A549 (cell line): ENCODE results near the gene ZNF776. TPM values are rescaled to one million over a fixed set of nuclear protein-coding genes. Genes with fewer than 3 reads are reported as not detected.

Source experiments
- ATAC-seq, 2 experiments: fragments of 200-7000 bp in 1 of 2; fragments of >200 bp in 1 of 2; cut with Nextera tagmentation in 1 of 2; cut with Tn5 transposase in 1 of 2; 3 replicates each; pipeline versions ENCODE4 v1.8.0 to v1.9.1; 2018 to 2020; ENCODE audit warnings: mild to moderate bottlenecking in 1 of 2, moderate library complexity in 1 of 2
- CTCF ChIA-PET: fragments of 300-600 bp; sonication (Branson Sonifier 250); formaldehyde crosslinking; extraction: SDS; loops from one replicate; lab custom pipeline; 2021; ENCODE audit warnings: antibody characterized with exemption, inconsistent platforms; lab: Yijun Ruan, JAX
- POLR2A ChIA-PET: fragments of 350-600 bp; formaldehyde crosslinking; extraction: SDS; loops from one replicate; lab custom pipeline; 2021; ENCODE audit warnings: antibody characterized with exemption, inconsistent platforms; lab: Yijun Ruan, JAX
- DNase-seq, 2 experiments: peaks; one replicate each; pipeline versions ENCODE4 v3.0.0 to v3.0.0-alpha.2; 2011 to 2016; ENCODE audit warnings: low read depth in 1 of 2, low spot score in 1 of 2
- FAIRE-seq: peaks from 2 replicates; lab custom pipeline; 2011; peaks lifted over from hg19 to GRCh38; lab: Jason Lieb, UNC
- H3K27ac ChIP-seq, 2 experiments: fragments of >200 bp; sonication (Bioruptor Twin); formaldehyde crosslinking; 3 replicates each; pipeline ENCODE4 v1.5.1; 2016 to 2017
- H3K4me1 ChIP-seq: fragments of >200 bp; sonication (Bioruptor Twin); formaldehyde crosslinking; 3 replicates; pipeline ENCODE4 v1.6.1; 2016
- H3K4me2 ChIP-seq: fragments of >200 bp; sonication (Bioruptor Twin); formaldehyde crosslinking; 3 replicates; pipeline ENCODE4 v1.6.1; 2016
- H3K4me3 ChIP-seq: fragments of >200 bp; sonication (Bioruptor Twin); formaldehyde crosslinking; 3 replicates; pipeline ENCODE4 v1.5.1; 2016
- H3K9me3 ChIP-seq: fragments of >200 bp; sonication (Bioruptor Twin); formaldehyde crosslinking; 3 replicates; pipeline ENCODE4 v1.6.1; 2016
- CBX2 ChIP-seq: fragments of 200-600 bp; sonication (generic); IDR thresholded peaks from 2 replicates; pipeline ENCODE4 v1.6.1; 2016; ENCODE audit warnings: low read depth, mild to moderate bottlenecking, borderline replicate concordance
- CBX8 ChIP-seq: fragments of 200-600 bp; sonication (generic); IDR thresholded peaks from 2 replicates; pipeline ENCODE4 v1.6.1; 2016
- CHD2 ChIP-seq: fragments of 150-350 bp; IDR thresholded peaks from 2 replicates; pipeline ENCODE4 v1.6.1; 2014; ENCODE audit warnings: low read length; ENCODE audit not compliant: partially characterized antibody
- CHD4 ChIP-seq: fragments of 200-600 bp; sonication (generic); IDR thresholded peaks from 2 replicates; pipeline ENCODE4 v1.6.1; 2016; ENCODE audit warnings: antibody characterized with exemption, mild to moderate bottlenecking, borderline replicate concordance
- EHF ChIP-seq: fragments of 250-450 bp; sonication (Bioruptor Pico); IDR thresholded peaks from 2 replicates; pipeline ENCODE4 v1.5.0; 2020; ENCODE audit warnings: mild to moderate bottlenecking
- EHMT2 ChIP-seq: fragments of 200-600 bp; sonication (generic); IDR thresholded peaks from 2 replicates; pipeline ENCODE4 v1.6.1; 2016; ENCODE audit warnings: antibody characterized with exemption, low read depth, mild to moderate bottlenecking, moderate library complexity
- ELK1 ChIP-seq: fragments of 150-350 bp; IDR thresholded peaks from 2 replicates; pipeline ENCODE4 v1.6.1; 2014; ENCODE audit warnings: low read depth, mild to moderate bottlenecking, low read length
- ESRRA ChIP-seq: fragments of 150-350 bp; IDR thresholded peaks from 2 replicates; pipeline ENCODE4 v1.6.1; 2014; ENCODE audit warnings: mild to moderate bottlenecking, low read length, borderline replicate concordance
- FOXS1 ChIP-seq: fragments of 250-450 bp; sonication (Bioruptor Pico); IDR thresholded peaks from 2 replicates; pipeline ENCODE4 v1.5.0; 2020; ENCODE audit warnings: mild to moderate bottlenecking, moderate library complexity
- GATA3 ChIP-seq: IDR thresholded peaks from 2 replicates; pipeline ENCODE4 v1.6.1; 2012; ENCODE audit warnings: borderline replicate concordance
- HEYL ChIP-seq: fragments of 250-450 bp; sonication (Bioruptor Pico); IDR thresholded peaks from 2 replicates; pipeline ENCODE4 v1.8.0; 2021; ENCODE audit warnings: mild to moderate bottlenecking, moderate library complexity
- HOXB13 ChIP-seq: fragments of 250-450 bp; sonication (Bioruptor Pico); IDR thresholded peaks from 2 replicates; pipeline ENCODE4 v1.5.0; 2020; ENCODE audit warnings: low read depth, mild to moderate bottlenecking, moderate library complexity
- HOXB5 ChIP-seq: fragments of 250-450 bp; sonication (Bioruptor Pico); IDR thresholded peaks from 2 replicates; pipeline ENCODE4 v1.5.0; 2020; ENCODE audit warnings: mild to moderate bottlenecking, moderate library complexity
- JUN ChIP-seq, 2 experiments: fragments of >200 bp; sonication (Bioruptor Twin); formaldehyde crosslinking; IDR thresholded peaks; 2 replicates in 1 of 2; 3 replicates in 1 of 2; pipeline ENCODE4 v1.6.1; 2016 to 2017
- MAX ChIP-seq: IDR thresholded peaks from 2 replicates; pipeline ENCODE4 v1.6.1; 2012
- MAZ ChIP-seq: fragments of 150-350 bp; IDR thresholded peaks from 2 replicates; pipeline ENCODE4 v1.6.1; 2014; ENCODE audit warnings: antibody characterized with exemption, low read depth, low read length, borderline replicate concordance
- NPAS2 ChIP-seq: fragments of 250-450 bp; sonication (Bioruptor Pico); IDR thresholded peaks from 2 replicates; pipeline ENCODE4 v1.8.0; 2022; ENCODE audit warnings: mild to moderate bottlenecking, moderate library complexity, borderline replicate concordance
- PHF8 ChIP-seq: fragments of 200-600 bp; sonication (generic); IDR thresholded peaks from 2 replicates; pipeline ENCODE4 v1.6.1; 2016; ENCODE audit warnings: low read depth, mild to moderate bottlenecking, antibody characterized with exemption, moderate library complexity, borderline replicate concordance
- POLR2AphosphoS2 ChIP-seq: conservative IDR thresholded peaks from 2 replicates; pipeline ENCODE4 v1.6.1; 2012; ENCODE audit warnings: low read length, improper control_type of control experiment, inconsistent platforms
- SMC3 ChIP-seq: fragments of >200 bp; sonication (Bioruptor Twin); formaldehyde crosslinking; IDR thresholded peaks from 3 replicates; pipeline ENCODE4 v1.6.1; 2018; ENCODE audit warnings: inconsistent platforms
- TP53 ChIP-seq: fragments of 250-450 bp; sonication (Bioruptor Pico); IDR thresholded peaks from 2 replicates; pipeline ENCODE4 v1.5.0; 2021; ENCODE audit warnings: mild to moderate bottlenecking, moderate library complexity
- ZC3H11A ChIP-seq: fragments of 450-650 bp; IDR thresholded peaks from 2 replicates; pipeline ENCODE4 v1.6.1; 2014; ENCODE audit warnings: antibody characterized with exemption, mild to moderate bottlenecking
- ZFP36 ChIP-seq: fragments of 450-650 bp; IDR thresholded peaks from 2 replicates; pipeline ENCODE4 v1.6.1; 2014; ENCODE audit warnings: borderline replicate concordance; ENCODE audit not compliant: partially characterized antibody
- WGBS: methylation state at CpG from one replicate; pipeline ENCODE4 v1.1.6; 2017; ENCODE audit errors: missing lambda C conversion rate; 5-methylcytosine and 5-hydroxymethylcytosine counted together
- polyA plus RNA-seq, 4 experiments: library from polyadenylated mRNA; depleted of rRNA in 3 of 4; stranded (reverse); fragments of >200 nt; fragmentation: RNase III in 1 of 4; extraction: RNeasy Plus Mini Kit Qiagen cat#74134 plus additional on column Dnase treatment in 1 of 4; gene quantifications; 2 replicates in 3 of 4; 3 replicates in 1 of 4; pipeline ENCODE4 v1.2.3, GENCODE V29; 2011 to 2017
- TF ChIP-seq, protein P1 (sequence below): fragments of 250-450 bp; sonication (Bioruptor Pico); IDR thresholded peaks from 2 replicates; pipeline ENCODE4 v1.5.0; 2020; ENCODE audit warnings: low read depth, mild to moderate bottlenecking, moderate library complexity
- TF ChIP-seq, protein P2 (sequence below): fragments of >200 bp; sonication (Bioruptor Twin); formaldehyde crosslinking; IDR thresholded peaks from 3 replicates; pipeline ENCODE4 v1.6.1; 2016
- TF ChIP-seq, protein P3 (sequence below): IDR thresholded peaks from 2 replicates; pipeline ENCODE4 v1.6.1; 2012
- TF ChIP-seq, protein P4 (sequence below): fragments of 450-650 bp; IDR thresholded peaks from 2 replicates; pipeline ENCODE4 v1.6.1; 2014; ENCODE audit warnings: antibody characterized with exemption

Gene ZNF776
- polyA plus RNA-seq, 2 of the 4 experiments (the other 2 are of a cell fraction) = 5.3 to 9.3 TPM

DNA sequence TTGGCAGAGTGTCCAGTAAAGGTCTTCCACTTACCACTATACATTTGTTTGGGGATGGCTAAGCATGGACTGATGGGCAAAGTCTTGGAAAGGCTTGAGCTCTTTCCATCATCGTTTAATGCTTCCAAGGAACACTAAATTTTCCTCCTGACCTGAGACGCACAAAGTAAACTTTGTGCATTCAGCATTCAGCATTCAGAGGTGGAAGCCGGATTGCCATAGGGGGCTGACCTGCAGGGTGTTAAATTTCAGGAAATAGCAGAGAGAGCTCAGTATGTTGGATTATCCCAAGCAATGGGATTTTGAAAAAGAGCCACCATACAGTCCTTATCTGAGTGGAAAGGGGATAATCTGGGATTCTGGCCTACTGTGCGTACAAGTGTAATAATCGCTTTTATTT lies 54.1 kb downstream of the ZNF776 start:
- no peak for ATAC-seq
- no peak overlapping the region for H3K4me2 ChIP-seq
- ChIA-PET CTCF (no interaction called here), POLR2A (no interaction called here)
- no peak overlapping the region for H3K4me3 ChIP-seq
- no peaks in the 10 kb centered on the region for H3K4me1 ChIP-seq
- no peak for TF ChIP-seq CBX8
- peaks cover 76% of the 10 kb centered on the region for H3K9me3 ChIP-seq
- FAIRE-seq = no peak
- no peak overlapping the region for H3K27ac ChIP-seq
- DNase-seq = no peak
- 95% methylated on average over 5 of the region's 5 CpGs for WGBS

DNA sequence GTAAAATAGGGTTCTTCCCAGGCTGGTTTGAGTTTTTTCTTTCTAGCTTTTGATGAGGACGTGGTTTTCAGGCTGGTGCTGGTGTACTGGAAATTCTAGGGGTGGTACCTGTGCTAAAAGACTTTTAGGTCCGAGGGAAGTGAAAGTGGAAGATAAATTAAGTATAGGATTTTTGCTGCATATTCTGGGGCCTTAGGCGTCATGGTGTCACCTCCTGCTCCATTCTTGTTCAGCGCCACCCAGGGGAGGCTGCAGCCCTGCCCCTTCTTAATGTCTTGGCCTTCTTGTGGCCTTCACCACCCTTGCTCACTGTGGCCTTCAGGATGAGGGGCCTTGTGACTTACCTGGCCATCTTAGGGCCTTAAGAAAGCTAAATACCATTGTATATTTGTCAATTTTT lies 55.7 kb downstream of the ZNF776 start:
- no peak overlapping the region for H3K4me2 ChIP-seq
- ChIA-PET CTCF (no interaction called here), POLR2A (no interaction called here)
- H3K27ac ChIP-seq = no peak overlapping the region
- FAIRE-seq = no peak
- TF ChIP-seq MAZ (no peak), JUN (IDR thresholded peaks at IDR 0.05) (no peak), ESRRA (no peak), NPAS2 (no peak), CHD2 (no peak), EHMT2 (no peak), POLR2AphosphoS2 (no peak), FOXS1 (CRISPR knock-in tag) (no peak), HOXB5 (no peak)
- TF ChIP-seq, protein P1, sequence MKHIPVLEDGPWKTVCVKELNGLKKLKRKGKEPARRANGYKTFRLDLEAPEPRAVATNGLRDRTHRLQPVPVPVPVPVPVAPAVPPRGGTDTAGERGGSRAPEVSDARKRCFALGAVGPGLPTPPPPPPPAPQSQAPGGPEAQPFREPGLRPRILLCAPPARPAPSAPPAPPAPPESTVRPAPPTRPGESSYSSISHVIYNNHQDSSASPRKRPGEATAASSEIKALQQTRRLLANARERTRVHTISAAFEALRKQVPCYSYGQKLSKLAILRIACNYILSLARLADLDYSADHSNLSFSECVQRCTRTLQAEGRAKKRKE (CRISPR knock-in tag) = no peak
- TF ChIP-seq, protein P2, sequence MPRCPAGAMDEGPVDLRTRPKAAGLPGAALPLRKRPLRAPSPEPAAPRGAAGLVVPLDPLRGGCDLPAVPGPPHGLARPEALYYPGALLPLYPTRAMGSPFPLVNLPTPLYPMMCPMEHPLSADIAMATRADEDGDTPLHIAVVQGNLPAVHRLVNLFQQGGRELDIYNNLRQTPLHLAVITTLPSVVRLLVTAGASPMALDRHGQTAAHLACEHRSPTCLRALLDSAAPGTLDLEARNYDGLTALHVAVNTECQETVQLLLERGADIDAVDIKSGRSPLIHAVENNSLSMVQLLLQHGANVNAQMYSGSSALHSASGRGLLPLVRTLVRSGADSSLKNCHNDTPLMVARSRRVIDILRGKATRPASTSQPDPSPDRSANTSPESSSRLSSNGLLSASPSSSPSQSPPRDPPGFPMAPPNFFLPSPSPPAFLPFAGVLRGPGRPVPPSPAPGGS = no peak
- H3K9me3 ChIP-seq = peaks cover 78% of the 10 kb centered on the region
- ATAC-seq = no peak
- 97% methylated on average over 4 of the region's 4 CpGs for WGBS
- H3K4me1 ChIP-seq = no peaks in the 10 kb centered on the region
- H3K4me3 ChIP-seq = no peak overlapping the region
- no peak for DNase-seq

- no peak overlapping the region for H3K4me2 ChIP-seq
- ATAC-seq (no peak), FAIRE-seq (no peak)
- TF ChIP-seq, protein P3, sequence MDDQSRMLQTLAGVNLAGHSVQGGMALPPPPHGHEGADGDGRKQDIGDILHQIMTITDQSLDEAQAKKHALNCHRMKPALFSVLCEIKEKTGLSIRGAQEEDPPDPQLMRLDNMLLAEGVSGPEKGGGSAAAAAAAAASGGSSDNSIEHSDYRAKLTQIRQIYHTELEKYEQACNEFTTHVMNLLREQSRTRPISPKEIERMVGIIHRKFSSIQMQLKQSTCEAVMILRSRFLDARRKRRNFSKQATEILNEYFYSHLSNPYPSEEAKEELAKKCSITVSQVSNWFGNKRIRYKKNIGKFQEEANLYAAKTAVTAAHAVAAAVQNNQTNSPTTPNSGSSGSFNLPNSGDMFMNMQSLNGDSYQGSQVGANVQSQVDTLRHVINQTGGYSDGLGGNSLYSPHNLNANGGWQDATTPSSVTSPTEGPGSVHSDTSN = no peak
- no peak for TF ChIP-seq ZC3H11A
- TF ChIP-seq HOXB13 (CRISPR knock-in tag) = no peak
- TF ChIP-seq EHF (CRISPR knock-in tag) = no peak
- TF ChIP-seq GATA3 = no peak
- TF ChIP-seq CBX8 = no peak
- TF ChIP-seq CBX2 = no peak
- no peak for TF ChIP-seq EHMT2
- no peak for TF ChIP-seq HEYL (CRISPR knock-in tag)
- TF ChIP-seq, protein P4, sequence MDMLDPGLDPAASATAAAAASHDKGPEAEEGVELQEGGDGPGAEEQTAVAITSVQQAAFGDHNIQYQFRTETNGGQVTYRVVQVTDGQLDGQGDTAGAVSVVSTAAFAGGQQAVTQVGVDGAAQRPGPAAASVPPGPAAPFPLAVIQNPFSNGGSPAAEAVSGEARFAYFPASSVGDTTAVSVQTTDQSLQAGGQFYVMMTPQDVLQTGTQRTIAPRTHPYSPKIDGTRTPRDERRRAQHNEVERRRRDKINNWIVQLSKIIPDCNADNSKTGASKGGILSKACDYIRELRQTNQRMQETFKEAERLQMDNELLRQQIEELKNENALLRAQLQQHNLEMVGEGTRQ = no peak
- no peak for TF ChIP-seq PHF8
- no peak for TF ChIP-seq ESRRA
- no peak for TF ChIP-seq JUN (IDR thresholded peaks at IDR 0.05)
- no peak for TF ChIP-seq ZFP36
- TF ChIP-seq ELK1 = no peak
- TF ChIP-seq SMC3 = no peak
- TF ChIP-seq MAX = no peak
- TF ChIP-seq TP53 (CRISPR knock-in tag) = no peak
- no peak for TF ChIP-seq CHD4
- TF ChIP-seq, all 56 proteins: peak for 0
- Histone ChIP-seq H3K4me1 (no peaks in the 10 kb centered on the region), H3K27ac (no peak overlapping the region), H3K9me3 (peaks cover 82% of the 10 kb centered on the region), H3K4me3 (no peak overlapping the region)
- 96% methylated on average over 6 of the region's 6 CpGs for WGBS
- CTCF ChIA-PET = no interaction called here
- DNase-seq = no peak
- POLR2A ChIA-PET = no interaction called here
These were observed 56.6 kb downstream of the ZNF776 start for GRCh38 chr19:57803265-57803593.
